GM21619 (cell line): ENCODE data around the gene RGS16.
A peak's percentile ranks its signal among the peaks of the same experiment; 100 is the strongest.
"Not testable (repeated sequence)": the region's sequence is repeated elsewhere in the genome, so short reads cannot be mapped to it uniquely, and the experiment has no call there.

Source experiments
- ATAC-seq: cut with Tn5 transposase; IDR thresholded peaks from one replicate; pipeline ENCODE4 v1.9.1; 2021; ENCODE audit not compliant: unreplicated experiment

The RGS16 gene, protein sequence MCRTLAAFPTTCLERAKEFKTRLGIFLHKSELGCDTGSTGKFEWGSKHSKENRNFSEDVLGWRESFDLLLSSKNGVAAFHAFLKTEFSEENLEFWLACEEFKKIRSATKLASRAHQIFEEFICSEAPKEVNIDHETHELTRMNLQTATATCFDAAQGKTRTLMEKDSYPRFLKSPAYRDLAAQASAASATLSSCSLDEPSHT

DNA sequence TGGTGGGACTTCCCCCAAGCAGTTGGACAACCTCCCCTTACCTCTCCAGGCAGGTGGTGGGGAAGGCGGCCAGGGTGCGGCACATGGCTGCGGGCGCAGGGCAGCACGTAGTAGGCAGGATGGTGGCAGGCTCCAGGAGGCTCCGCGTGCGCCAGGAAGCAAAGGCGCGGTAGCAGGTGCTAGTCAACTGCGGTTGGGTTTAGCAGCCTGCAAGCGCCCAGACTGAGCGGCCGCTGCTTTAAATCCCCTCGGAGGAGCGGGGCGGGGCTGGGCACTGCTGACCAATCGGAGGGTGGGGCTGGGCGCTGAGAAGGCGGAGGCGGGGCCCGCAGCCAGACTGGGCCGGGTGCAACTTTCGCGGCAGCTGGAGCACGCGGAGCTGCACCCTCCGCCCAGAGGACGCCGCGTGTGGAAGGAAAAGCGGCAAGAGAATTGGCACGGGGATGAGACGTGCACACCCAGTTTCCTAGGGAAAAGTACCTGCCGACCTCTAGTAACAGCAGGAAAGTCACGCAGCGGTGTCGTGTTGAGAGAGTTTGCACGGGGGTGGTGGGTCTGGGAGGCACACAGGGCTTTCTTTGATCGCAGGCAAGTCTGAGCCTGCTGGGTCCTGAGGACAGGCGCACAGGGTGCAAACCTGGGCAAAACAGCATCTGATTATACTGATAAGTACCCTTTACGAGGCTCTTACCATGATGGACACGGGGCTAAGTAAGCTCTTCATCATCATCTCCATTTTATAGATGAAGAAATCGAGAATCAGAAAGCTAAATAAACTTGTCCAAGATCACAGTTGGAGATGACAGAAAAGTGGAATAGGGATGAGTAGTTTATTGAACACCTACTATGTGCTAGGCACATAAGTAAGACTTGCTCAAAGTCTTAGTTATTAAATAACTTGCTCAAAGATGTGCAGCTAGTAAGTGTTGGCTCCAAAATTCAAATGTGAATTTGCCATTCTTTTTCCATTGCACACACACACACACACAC, at the start of gene RGS16:
Gene RGS16 (minus strand): TSS at position 215 of the 990 bp plus-strand sequence. CDS start 130 bp downstream, at position 85.
- ATAC-seq = peak; percentile 81

DNA sequence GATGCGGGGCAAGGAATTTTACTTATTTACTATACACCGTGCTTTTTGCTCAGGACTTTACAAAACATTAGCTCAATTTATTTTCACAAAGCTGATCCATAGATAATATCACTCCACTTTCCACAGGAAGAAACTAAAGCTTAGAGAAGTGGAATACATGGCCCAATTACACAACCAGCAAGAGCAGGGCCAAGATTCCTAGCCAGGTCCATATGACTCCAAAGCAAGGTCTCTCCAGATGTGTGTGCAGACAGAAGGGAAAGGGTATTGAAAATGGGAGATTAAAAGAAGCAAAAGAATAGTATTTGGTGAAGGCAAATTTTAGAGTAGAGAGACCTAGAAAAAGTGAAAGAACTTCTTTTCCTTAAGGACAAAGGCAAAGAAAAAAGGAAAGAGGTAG, 49.8 kb upstream of the RGS16 start:
- ATAC-seq = no peak

DNA sequence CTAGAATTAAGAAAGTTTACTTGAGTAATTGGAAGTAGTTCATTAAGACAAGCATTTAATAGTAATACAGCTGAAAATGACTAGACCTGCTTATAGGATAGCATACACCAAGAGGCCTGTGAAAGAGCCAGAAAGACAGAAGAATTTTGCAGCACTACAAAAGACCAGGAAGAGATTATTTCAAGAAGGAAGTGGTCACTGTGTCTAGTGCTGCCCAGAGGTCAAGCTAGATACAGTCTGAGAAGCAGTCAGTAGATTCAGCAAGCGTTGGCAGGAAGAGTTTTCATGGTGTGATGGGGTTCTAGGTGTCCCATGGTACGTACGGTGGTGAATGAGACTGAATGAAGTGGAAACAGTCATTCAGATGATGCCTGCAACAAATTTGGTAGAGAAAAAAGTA, 48.7 kb upstream of the RGS16 start:
- no peak for ATAC-seq

DNA sequence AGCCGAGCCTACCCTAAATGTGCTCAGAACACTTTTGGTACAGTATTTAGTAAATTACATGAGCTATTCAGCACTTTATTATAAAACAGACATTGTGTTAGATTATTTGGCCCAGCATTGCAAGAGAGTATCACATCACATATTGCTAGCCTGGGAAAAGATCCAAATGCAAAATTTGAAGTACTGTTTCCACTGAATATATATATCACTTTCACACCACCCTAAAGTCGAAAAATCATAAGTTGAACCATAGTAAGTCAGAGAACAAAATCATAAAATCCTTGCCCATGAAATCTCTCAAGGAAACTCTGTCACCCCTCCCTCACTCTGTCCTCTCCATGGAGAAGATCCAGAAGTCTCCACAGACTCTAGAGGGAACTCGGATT, 47.1 kb upstream of the RGS16 start:
- no peak for ATAC-seq

DNA sequence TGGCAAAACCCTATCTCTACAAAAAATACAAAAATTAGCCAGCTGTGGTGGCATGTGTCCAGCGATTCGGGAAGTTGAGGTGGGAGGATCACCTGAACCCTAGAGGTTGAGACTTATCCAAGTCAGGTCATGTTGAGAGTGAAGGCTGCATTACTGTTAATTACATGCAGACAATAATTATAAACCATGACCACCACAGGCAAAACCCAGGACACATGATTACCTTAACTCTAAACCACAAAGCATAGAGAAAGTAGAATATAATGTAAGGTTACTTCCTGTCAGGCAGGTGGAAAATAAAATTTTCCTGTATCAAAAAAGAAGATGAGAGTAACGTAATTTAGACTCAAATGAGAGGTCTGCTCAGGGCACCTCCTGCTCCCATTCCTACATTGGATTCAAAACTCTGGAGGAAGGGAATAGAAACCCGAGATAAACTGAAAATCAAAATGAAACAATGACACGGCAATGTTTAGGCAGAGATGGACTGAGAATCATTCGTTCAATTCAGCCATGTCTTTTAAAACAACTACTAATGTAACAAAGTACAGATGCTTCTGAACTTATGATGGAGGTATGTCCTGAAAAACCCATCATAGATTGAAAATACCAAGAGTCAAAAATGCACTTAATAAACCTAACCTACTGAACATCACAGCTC, 46.6 kb upstream of the RGS16 start:
- ATAC-seq = no peak

DNA sequence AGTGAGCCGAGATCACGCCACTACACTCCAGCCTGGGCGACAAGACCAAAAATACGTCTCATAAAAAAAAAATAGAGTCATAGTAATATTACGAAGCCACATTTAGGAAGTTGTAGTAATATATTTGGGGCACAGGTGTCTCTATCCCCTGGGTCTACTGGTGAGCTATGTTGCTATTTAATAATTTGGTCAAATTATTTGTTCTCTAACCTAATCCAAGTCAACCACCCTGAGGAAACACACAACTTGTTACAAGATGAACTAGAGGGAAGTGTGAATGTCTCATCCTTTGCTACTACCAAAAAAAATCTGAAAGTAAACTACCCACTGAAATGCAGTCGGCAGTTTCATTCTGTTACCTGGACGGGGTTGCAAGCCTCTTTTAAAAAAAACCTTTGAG, 44.9 kb upstream of the RGS16 start:
- ATAC-seq = peak; percentile 48

DNA sequence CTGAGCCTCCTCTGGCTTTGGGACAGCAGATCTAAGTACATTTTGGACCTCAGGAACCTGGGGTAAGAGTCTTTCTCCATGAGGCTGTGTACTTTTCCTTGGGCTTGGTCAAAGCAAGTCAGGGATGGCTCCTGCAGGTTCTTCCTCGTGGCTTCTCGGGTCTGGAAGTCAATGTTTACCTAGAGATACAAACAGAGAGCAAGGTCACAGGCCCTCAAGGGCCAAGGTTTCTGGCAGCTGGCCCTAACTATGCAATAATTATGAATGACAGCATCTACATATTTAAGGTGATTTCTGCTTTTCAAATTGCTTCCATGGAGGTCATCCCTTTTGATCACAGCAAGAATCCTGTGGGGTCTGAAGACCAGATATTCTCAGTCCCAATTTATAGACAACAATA, 42.5 kb upstream of the RGS16 start:
- no peak for ATAC-seq

DNA sequence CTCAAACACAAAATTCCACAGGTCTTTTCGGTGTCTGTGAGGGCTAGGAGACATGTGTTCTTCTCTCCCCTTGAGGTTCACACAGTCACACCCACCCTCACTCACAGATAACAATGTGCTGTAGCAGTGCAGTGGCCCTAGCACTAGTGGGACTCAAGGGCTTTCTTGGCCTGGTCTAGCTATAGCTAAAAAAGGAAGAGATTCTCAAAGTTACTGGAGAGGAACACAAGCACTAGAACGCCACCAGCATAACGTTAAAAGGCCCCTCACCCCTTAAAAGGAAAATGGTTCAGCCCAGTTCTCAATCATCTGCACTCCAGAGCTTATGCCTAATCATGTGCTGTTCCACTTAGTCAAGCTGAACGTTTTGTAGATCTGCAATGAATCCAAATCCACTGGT, 40.7 kb upstream of the RGS16 start:
- no peak for ATAC-seq

DNA sequence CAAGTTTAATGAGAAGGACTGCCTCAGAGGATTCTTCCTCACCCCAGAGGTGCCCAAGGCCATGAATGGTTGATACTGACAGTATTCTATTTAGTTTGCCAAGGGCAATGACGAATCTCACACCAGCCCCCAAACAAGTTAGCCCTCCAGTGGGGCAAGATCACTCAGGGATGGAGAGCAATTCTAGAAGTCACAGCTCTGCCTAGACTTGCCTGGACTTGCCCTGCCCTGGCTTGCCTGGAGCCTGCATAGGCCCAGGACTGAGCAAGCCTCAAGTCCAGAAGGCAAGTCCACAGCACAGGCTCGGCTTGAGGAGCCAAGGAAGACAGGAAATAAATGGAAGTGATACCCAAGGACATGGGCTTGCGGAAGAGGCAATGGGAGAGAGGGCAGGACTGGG, 39.5 kb upstream of the RGS16 start:
- ATAC-seq = no peak

DNA sequence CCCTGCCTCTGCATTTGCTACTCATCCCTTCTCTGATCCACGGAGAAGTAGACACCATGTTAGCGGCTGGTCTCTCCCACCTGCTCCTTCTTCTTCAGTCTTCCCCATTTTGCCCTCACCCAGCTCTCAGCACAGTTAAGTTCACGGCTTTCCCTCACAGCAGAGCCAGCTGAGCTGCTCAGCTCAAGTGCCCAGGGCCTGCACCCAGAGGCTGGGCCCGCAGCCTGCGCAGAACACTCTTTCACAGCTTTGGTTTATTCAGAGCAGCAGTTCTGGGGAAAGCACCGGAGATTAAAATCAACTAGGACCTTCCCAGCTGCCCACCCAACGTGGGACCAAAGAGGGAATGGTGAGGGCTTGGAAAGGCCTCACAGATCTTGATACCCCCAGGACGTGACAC, 38.3 kb upstream of the RGS16 start:
- no peak for ATAC-seq

DNA sequence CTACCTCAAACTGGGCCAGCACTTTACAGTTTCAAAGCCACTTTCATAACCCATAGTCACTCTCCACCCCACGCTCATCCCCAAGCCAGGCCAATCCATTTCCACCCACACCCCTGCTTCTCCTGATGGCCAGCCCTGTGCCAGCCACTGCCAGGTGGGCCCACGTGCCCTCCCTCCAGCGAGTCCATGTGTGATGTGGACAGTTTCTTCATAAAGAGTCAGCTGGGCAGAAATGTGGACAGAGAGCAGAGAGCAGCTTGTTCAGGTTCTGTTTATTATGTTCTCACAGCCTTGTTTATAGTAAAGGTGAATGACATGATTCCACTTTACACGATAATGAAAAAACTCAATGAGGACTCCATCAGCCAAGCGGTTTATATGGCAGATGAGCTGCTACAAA, 37.4 kb upstream of the RGS16 start:
- ATAC-seq = no peak

DNA sequence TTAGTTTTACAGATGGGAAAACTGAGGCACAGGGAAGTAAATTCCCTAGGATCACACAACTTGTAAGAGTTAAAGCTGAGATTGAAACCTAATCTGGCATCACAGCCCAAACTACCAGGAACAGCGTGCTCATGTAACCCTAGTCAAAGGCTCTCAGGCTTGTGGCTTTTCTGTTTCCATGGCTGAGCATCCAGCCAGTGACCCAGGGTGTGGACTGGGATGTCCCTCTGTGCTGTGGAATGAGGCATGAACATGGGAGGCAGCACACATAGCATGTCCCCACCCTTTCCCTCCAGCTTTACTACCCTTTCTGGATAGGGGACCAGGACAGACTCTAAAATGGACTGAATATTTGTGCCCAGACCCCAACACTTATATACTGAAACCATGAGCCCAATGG, 35.1 kb upstream of the RGS16 start:
- no peak for ATAC-seq

DNA sequence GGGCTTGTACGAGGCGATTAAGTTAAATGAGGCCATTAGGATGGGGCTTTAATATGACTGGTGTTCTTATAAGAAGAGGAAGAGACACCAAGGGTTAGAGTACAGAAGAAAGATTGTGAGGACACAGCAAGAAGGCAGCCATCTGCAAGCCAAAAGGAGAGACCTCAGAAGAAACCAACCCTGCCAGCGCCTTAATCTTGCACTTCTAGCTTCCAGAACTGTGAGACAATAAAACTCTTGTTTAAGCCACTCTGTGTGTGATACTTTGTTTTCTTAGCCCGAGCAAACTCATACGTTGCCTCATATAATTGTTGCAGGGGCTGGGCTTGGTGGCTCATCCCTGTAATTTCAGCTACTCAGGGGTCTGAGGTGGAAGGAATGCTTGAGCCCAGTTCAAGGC, 33.6 kb upstream of the RGS16 start:
- no peak for ATAC-seq

DNA sequence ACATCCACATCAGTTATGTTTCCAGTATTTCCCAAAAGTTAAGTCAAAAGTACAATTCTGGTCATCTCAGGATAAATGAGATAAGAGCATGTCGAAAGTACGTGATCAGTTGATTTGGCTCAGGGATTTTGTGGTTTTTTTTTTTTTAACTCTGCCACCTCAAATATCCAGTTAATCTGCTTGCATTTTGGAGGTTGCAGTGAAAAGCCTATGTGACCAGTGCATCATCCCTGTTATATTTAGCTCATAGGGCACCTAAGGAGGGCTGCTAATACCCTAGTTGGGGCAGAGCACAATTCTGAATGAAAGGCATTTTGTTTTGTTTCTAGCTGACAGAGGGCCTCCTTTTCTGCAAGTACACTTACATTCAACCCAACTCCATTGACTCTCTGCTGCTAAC, 31.7 kb upstream of the RGS16 start:
- ATAC-seq = no peak

DNA sequence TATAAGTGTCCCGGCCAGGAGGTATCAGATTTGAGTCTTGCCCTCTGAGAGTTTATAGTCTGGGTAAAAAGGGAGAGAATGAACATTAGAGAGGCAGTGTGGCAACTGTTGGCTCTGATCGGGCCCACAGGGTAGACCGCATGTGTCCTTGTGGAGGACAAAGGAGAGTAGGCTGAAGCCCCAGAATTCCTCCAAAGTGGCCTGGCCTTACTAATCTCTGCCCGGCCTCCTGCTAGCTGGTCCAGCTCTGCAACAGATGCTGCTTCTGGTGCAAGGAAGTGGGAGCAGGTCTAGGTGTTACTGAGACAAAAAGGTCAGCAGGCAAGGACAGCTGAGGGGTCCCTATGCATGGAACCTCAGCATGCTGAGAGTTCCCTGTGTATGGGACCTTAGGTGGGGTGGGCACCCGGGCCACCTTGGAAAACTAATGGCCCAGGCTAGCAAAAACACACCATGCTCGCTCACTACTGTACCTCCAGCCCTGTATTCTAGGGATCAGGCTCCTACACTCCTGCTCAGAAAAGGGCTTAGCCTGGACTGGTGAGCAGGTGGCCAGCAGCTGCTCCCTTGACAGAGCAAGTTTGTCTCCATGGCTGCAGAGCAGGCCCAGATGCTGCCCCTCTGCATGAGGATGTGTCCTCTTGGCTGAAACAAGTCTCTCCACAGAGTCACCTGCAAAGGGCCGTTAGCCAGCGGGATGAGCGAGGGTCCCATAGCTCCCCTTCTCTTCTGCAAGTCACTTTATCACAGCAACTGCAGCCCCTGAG, 30.3 kb upstream of the RGS16 start:
- no peak for ATAC-seq

DNA sequence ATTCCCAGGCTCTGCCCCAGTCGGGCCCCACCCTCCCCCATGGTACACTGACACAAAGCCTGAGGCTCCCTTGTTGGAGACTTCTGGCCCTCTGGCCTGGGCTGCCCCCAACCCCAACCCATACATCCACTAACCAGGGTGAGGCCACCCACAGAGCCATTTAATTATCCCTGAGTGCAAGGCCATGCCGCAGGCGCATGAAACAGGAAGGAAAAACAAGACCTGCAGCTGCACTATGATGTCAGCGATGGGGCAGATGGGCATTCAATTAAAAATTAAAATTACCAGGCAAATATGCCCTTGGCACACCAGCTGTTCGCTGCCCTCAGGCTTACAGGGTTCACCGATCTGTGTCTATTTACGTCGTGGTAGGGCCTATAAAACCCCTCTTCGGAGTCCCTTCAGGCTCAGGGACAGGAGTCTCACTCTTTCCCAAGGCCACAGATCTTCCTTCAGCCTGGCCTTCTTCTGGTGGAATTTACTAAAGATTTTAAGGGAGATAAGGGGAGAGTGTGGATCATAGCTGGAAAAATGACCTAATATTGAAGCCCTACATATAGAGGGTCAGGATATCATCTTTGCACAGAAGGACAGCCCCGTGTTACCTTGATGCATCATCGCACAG, 29.6 kb upstream of the RGS16 start:
- no peak for ATAC-seq

DNA sequence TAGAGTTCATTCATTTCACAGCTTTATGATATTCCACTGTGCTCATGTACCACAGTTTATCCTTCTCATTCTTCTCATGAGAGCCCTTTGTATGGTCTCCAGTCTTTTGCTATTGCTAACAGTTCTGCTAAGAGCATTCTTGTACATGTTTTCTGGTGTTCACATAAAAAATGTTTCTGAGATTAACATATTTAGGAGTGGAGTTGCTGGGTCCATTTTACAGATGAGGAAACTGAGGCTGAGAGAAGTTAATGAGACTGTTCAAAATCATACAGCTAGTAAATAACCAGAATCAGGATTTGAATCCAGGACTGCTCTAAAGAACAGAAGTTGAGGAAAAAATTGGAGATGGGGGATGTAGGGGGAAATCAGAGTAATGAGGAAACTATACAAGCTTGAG, 28.8 kb upstream of the RGS16 start:
- no peak for ATAC-seq

DNA sequence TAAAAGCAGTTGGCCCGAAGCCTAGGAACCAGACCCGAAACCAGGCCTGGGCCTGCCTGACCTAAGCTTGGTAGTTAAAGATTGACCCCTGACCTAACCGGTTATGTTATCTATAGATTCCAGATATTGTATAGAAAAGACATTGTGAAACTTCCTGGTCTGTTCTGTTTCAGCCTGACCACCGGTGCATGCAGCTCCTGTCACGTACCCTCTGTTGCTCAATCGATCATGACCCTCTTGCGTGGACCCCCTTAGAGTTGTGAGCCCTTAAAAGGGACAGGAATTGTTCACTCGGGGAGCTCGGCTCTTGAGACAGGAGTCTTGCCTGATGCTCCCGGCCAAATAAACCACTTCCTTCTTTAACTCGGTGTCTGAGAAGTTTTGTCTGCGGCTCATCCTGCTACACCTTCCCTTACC, 28.3 kb upstream of the RGS16 start:
- ATAC-seq = not testable (repeated sequence)

DNA sequence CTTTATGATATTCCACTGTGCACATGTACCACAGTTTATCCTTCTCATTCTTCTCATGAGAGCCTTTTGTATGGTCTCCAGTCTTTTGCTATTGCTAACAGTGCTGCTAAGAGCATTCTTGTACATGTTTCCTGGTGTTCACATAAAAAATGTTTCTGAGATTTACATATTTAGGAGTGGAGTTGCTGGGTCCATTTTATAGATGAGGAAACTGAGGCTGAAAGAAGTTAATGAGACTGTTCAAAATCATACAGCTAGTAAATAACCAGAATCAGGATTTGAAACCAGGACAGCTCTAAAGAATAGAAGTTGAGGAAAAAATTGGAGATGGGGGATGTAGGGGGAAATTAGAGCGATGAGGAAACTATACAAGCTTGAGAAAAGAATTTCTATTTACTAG, 27.8 kb upstream of the RGS16 start:
- ATAC-seq = no peak

DNA sequence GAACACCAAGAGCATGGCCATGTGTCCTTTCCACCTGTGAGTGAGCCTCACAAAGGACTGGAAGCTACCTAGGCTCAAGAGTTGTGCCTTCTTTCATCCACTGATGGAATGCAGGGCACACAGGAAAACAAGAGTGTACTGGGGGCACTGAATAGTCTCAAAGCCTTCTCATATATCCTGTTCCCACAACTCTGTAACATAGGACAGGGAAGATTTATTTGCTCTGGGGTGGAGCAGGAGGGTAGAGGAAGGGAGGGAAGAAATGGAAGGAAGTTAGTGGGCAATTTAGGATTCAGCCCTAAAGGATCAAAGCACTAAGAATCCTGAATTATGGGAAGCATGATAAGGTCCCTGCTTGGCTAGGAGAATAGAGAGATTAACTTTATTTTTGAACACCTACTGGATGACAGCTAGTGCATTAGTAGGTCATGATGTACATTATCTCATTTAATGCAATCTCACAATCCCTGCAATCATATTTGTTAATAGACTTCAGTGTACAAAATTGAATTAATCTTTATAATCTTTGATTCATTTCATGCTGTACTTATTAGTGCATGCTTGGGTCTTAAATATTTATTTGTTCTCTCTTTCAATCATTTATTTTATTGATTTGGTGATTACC, 27.0 kb upstream of the RGS16 start:
- ATAC-seq = no peak
